Kidney tubule cell (primary cell): ENCODE results near the gene SEC24C.

Experiments
- DNase-seq: peaks from one replicate; pipeline ENCODE4 v3.0.0-alpha.2; 2018; ENCODE audit warnings: low spot score

Gene SEC24C

GRCh38 chr10:73813333-73813732 lies 69.2 kb downstream of the SEC24C start:
- no peak for DNase-seq

GRCh38 chr10:73814276-73814895 lies 70.2 kb downstream of the SEC24C start:
- DNase-seq, result no peak

GRCh38 chr10:73814896-73815718 lies 70.9 kb downstream of the SEC24C start:
- peak; percentile 21 for DNase-seq

DNA sequence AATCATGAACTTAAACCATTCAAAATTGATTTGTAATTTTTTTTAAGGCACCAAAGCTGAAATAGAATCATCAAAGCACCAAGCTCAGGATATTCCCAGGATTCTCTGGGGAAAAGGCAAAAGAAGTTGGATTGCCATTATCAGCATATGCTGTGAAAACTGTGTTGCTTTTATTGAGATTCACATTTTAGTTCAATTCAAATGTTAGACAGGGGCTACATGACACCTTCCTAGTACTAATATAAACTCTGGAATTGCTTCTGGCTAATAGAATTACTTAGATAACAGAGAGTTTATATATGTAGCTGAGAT lies 71.5 kb downstream of the SEC24C start:
- no peak for DNase-seq

- DNase-seq, result peak; percentile 42
These were observed 73.0 kb downstream of the SEC24C start for GRCh38 chr10:73816917-73817729.

DNA sequence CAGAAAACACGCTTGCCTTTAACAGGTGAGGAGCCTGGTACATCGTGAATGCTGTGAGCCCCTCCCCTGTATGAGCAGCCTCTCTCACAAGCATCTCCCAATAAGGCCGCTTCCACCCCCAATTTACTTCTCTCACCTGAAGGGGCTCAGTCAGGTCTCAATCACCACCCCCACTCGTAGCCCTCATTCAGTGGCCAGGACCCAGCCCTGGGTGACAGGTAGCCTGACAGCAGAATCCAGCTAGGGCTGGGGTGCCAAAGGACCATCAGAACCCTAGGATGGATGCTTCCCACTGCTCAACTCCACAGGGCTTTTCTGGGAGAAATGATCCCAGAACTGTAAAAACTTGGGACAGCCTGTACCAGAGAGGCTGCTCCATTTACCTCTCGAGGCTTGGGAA lies 73.7 kb downstream of the SEC24C start:
- no peak for DNase-seq

- no peak for DNase-seq
These were observed 74.2 kb downstream of the SEC24C start for GRCh38 chr10:73818402-73818801.

DNA sequence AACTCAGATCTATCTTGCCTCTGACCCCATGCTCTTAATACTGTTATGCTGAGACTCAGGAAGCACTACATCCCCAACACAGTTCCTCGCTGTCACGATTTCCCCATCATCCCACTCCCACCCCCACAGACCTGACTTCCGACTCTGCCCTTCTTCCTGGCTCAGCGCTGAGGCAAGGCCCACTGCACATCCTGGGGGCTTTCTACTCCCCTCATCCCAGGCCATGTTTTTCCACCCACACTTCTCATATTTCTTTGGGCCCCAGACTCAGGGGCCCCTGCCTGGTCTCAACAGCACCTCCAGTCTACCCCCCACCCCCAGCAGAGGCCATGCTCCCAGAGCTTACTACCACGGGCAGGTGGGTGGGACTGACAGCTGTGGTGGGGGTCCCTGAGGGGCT lies 74.9 kb downstream of the SEC24C start:
- DNase-seq, result no peak

GRCh38 chr10:73819513-73820093 lies 75.4 kb downstream of the SEC24C start:
- DNase-seq, result peak; percentile 22
